Measurements from ENCODE around the gene STK38.

DNA sequence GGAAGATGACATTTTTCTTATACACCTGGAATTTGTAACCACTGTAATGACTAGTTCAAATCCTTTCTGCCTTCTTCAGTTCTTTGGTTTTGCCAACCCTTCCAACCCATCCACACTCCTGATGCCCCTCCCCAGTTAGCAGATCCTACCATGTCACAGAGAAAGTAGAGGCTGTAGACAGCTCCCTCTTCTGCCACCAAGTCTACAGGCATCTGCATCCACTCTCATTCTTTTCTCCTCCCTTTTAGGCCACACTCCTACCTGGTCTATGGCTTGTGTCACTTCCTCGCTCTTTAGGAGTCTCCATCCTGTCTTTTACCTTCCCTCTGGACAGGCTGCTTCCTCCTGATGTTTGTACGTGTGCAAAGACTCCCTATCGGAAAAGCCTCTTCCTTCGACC, 13.5 kb upstream of the STK38 start:
- no peak for TF ChIP-seq CEBPB (IDR thresholded peaks at IDR 0.05; ENCODE audit: low read depth, low read length)
- TF ChIP-seq, protein P1, sequence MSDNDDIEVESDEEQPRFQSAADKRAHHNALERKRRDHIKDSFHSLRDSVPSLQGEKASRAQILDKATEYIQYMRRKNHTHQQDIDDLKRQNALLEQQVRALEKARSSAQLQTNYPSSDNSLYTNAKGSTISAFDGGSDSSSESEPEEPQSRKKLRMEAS (IDR thresholded peaks at IDR 0.05), result no peak
- TF ChIP-seq POLR2A (IDR thresholded peaks at IDR 0.05; ENCODE audit: control extremely low read depth in 1 of 2, low read depth in 2 of 2, low read length in 2 of 2), result no peak
- TF ChIP-seq EZH2 (IDR thresholded peaks at IDR 0.05; ENCODE audit: low read depth, low read length, severe bottlenecking), result no peak
- no peak for TF ChIP-seq SP1 (IDR thresholded peaks at IDR 0.05; ENCODE audit: low read depth, low read length)
- no peak for TF ChIP-seq MAFK (IDR thresholded peaks at IDR 0.05; ENCODE audit: low read depth, low read length)

Measured in H1 (cell line).